Fibroblast of villous mesenchyme (primary cell): Measurements from ENCODE around the gene DNAJC22. TPM values are rescaled to one million over a fixed set of nuclear protein-coding genes. Genes with fewer than 3 reads are reported as not detected.
A peak's percentile ranks its signal among the peaks of the same experiment; 100 is the strongest.
"Not testable (repeated sequence)": the region's sequence is repeated elsewhere in the genome, so short reads cannot be mapped to it uniquely, and the experiment has no call there.

Experiments
- DNase-seq: peaks from one replicate; pipeline ENCODE4 v3.0.0-alpha.2; 2010; ENCODE audit warnings: low read depth
- H3K4me3 ChIP-seq: 2 replicates; pipeline ENCODE4 v1.5.1; 2011; ENCODE audit warnings: low read depth, mild to moderate bottlenecking, low read length
- CTCF ChIP-seq: IDR thresholded peaks from 2 replicates; pipeline ENCODE4 v1.5.1; 2012; ENCODE audit warnings: low read depth, mild to moderate bottlenecking, low read length; ENCODE audit not compliant: insufficient read depth
- total RNA-seq: library from RNA; depleted of rRNA; stranded (reverse); fragments of >200 nt; gene quantifications from 2 replicates; pipeline ENCODE4 v1.2.3, GENCODE V29; 2012

The DNAJC22 gene
- total RNA-seq, 1 donor = 1.7 TPM

- DNase-seq = no peak
- H3K4me3 ChIP-seq = no peak overlapping the region
- TF ChIP-seq CTCF = no peak
Measured at GRCh38 chr12:49377386-49377785, 30.7 kb downstream of the DNAJC22 start.

GRCh38 chr12:49380184-49380583, 33.5 kb downstream of the DNAJC22 start:
- DNase-seq, H3K4me3 ChIP-seq: not testable (repeated sequence)

GRCh38 chr12:49388682-49389386, 42.1 kb downstream of the DNAJC22 start:
- no peak overlapping the region for H3K4me3 ChIP-seq
- TF ChIP-seq CTCF = peak; percentile 21
- peak; percentile 21 for DNase-seq

- no peak overlapping the region for H3K4me3 ChIP-seq
- DNase-seq = no peak
- TF ChIP-seq CTCF = no peak
Measured at GRCh38 chr12:49389387-49389703, 42.7 kb downstream of the DNAJC22 start.

GRCh38 chr12:49397000-49397399, 50.3 kb downstream of the DNAJC22 start:
- DNase-seq = no peak
- H3K4me3 ChIP-seq = no peak overlapping the region
- TF ChIP-seq CTCF = no peak

- no peak for DNase-seq
- TF ChIP-seq CTCF = no peak
- H3K4me3 ChIP-seq = no peak overlapping the region
Measured at GRCh38 chr12:49400304-49400703, 53.6 kb downstream of the DNAJC22 start.

Other genes starting within 250 kb of the DNAJC22 start
- 47.9 and 71.2 TPM in 2 replicates for gene LMBR1L, start 236.0 kb upstream of the DNAJC22 start, total RNA-seq
- gene TUBA1B, start 215.5 kb upstream of the DNAJC22 start, total RNA-seq = 1,457 and 1,471 TPM in 2 replicates
- 834 and 982 TPM in 2 replicates for gene TUBA1A, start 157.8 kb upstream of the DNAJC22 start, total RNA-seq
- 376 and 609 TPM in 2 replicates for gene TUBA1C, start 81.8 kb upstream of the DNAJC22 start, total RNA-seq
- under 0.01 TPM in 1 of 2 replicates, not detected in the other for gene PRPH, start 51.7 kb upstream of the DNAJC22 start, total RNA-seq
- 11.3 and 14.7 TPM in 2 replicates for gene TROAP, start 23.6 kb upstream of the DNAJC22 start, total RNA-seq
- under 0.01 TPM in 1 of 2 replicates, not detected in the other for gene C1QL4, start 9.7 kb upstream of the DNAJC22 start, total RNA-seq
- gene SPATS2, start 20.6 kb downstream of the DNAJC22 start, total RNA-seq = 30.6 and 32.4 TPM in 2 replicates
- under 0.01 TPM in 2 replicates for gene KCNH3, start 192.1 kb downstream of the DNAJC22 start, total RNA-seq
- 47.5 and 61.5 TPM in 2 replicates for gene MCRS1, start 221.3 kb downstream of the DNAJC22 start, total RNA-seq